ENCODE measurements around the gene PGGHG. TPM values are rescaled to one million over a fixed set of nuclear protein-coding genes. Genes with fewer than 3 reads are reported as not detected.
A peak's percentile ranks its signal among the peaks of the same experiment; 100 is the strongest.

Gene PGGHG
- total and polyA plus RNA-seq, 10 of the 15 experiments (the other 5 are each of a cell fraction or from before 2014, with no cell fraction given), result 0.10 to 8.3 (median 1.8) TPM

DNA sequence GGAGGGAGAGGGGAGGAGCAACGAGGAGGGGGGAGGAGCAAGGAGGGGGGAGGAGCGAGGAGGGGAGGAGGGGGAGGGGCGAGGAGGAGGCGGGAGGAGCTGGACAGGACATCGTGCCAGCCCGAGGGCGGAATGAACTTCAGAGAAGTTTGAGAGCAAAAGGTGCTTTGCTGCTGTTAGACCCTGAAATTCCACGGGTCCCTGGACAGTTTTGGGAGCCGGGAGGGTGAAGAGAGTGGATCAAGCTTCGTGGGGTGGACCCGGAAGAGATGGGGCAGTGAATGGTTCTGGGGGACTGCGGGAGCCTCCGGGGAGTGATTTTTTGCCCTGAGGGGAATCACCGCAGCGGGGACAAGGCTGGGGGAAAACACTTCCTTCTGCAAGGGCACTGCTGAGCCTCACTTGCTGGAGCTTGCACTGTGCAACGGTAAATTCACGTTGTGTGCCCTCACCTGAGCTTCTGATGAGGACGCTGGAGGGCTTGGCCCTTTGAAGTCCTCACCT lies 21.4 kb upstream of the PGGHG start:
- no peak for FAIRE-seq
- peak overlapping the region; percentile 78 for H3K4me3 ChIP-seq
- RAD21 ChIA-PET (ENCODE audit: unreplicated experiment), result interaction anchor here (0.8 to 2.2 kb wide), 9 partner anchors 17 to 140 kb away, joined by 3 to 36 read pairs (median 5); partner anchors contain the start of genes BET1L and RIC8A
- 0 out of 2 replicates have a peak, but pooled peaks have one; percentile 56 for TF ChIP-seq POLR2AphosphoS2 (IDR thresholded peaks at IDR 0.05; ENCODE audit: low read depth, low read length)
- peak in 1 of 2 experiments; percentile 26; a peak in 2 of 4 replicates for TF ChIP-seq IKZF2 (IDR thresholded peaks at IDR 0.05)
- peak; percentile 50 for TF ChIP-seq SMAD1 (IDR thresholded peaks at IDR 0.05; ENCODE audit: low read depth, partially characterized antibody)
- TF ChIP-seq MTA2 (IDR thresholded peaks at IDR 0.05; ENCODE audit: low read depth), result peak; percentile 57; the same call in 1 of the 2 replicates
- TF ChIP-seq NBN (IDR thresholded peaks at IDR 0.05), result peak; percentile 86
- TF ChIP-seq RUNX3 (IDR thresholded peaks at IDR 0.05; ENCODE audit: low read length), result 0 out of 2 replicates have a peak, but pooled peaks have one; percentile 18
- peak; percentile 20; the same call in 1 of the 2 replicates for TF ChIP-seq RB1 (IDR thresholded peaks at IDR 0.05; ENCODE audit: borderline replicate concordance)
- no peak for TF ChIP-seq CREB1 (IDR thresholded peaks at IDR 0.05; ENCODE audit: low read depth)
- TF ChIP-seq, protein P1, sequence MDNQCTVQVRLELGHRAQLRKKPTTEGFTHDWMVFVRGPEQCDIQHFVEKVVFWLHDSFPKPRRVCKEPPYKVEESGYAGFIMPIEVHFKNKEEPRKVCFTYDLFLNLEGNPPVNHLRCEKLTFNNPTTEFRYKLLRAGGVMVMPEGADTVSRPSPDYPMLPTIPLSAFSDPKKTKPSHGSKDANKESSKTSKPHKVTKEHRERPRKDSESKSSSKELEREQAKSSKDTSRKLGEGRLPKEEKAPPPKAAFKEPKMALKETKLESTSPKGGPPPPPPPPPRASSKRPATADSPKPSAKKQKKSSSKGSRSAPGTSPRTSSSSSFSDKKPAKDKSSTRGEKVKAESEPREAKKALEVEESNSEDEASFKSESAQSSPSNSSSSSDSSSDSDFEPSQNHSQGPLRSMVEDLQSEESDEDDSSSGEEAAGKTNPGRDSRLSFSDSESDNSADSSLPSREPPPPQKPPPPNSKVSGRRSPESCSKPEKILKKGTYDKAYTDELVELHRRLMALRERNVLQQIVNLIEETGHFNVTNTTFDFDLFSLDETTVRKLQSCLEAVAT (IDR thresholded peaks at IDR 0.05), result peak; percentile 15
- TF ChIP-seq LARP7 (IDR thresholded peaks at IDR 0.05), result peak; percentile 31; the same call in 1 of the 2 replicates
- TF ChIP-seq, protein P2, sequence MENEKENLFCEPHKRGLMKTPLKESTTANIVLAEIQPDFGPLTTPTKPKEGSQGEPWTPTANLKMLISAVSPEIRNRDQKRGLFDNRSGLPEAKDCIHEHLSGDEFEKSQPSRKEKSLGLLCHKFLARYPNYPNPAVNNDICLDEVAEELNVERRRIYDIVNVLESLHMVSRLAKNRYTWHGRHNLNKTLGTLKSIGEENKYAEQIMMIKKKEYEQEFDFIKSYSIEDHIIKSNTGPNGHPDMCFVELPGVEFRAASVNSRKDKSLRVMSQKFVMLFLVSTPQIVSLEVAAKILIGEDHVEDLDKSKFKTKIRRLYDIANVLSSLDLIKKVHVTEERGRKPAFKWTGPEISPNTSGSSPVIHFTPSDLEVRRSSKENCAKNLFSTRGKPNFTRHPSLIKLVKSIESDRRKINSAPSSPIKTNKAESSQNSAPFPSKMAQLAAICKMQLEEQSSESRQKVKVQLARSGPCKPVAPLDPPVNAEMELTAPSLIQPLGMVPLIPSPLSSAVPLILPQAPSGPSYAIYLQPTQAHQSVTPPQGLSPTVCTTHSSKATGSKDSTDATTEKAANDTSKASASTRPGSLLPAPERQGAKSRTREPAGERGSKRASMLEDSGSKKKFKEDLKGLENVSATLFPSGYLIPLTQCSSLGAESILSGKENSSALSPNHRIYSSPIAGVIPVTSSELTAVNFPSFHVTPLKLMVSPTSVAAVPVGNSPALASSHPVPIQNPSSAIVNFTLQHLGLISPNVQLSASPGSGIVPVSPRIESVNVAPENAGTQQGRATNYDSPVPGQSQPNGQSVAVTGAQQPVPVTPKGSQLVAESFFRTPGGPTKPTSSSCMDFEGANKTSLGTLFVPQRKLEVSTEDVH (IDR thresholded peaks at IDR 0.05; ENCODE audit: low read depth, partially characterized antibody), result no peak
- TF ChIP-seq POLR2AphosphoS5 (IDR thresholded peaks at IDR 0.05; ENCODE audit: low read length), result peak; percentile 85
- TF ChIP-seq, protein P3, sequence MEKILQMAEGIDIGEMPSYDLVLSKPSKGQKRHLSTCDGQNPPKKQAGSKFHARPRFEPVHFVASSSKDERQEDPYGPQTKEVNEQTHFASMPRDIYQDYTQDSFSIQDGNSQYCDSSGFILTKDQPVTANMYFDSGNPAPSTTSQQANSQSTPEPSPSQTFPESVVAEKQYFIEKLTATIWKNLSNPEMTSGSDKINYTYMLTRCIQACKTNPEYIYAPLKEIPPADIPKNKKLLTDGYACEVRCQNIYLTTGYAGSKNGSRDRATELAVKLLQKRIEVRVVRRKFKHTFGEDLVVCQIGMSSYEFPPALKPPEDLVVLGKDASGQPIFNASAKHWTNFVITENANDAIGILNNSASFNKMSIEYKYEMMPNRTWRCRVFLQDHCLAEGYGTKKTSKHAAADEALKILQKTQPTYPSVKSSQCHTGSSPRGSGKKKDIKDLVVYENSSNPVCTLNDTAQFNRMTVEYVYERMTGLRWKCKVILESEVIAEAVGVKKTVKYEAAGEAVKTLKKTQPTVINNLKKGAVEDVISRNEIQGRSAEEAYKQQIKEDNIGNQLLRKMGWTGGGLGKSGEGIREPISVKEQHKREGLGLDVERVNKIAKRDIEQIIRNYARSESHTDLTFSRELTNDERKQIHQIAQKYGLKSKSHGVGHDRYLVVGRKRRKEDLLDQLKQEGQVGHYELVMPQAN (conservative IDR thresholded peaks at IDR 0.05), result peak; percentile 49; the same call in 1 of the 2 replicates
- no peak for TF ChIP-seq BMI1 (IDR thresholded peaks at IDR 0.05; ENCODE audit: borderline replicate concordance)
- TF ChIP-seq ZNF207 (IDR thresholded peaks at IDR 0.05; ENCODE audit: borderline replicate concordance), result peak; percentile 25; the same call in 1 of the 2 replicates
- TF ChIP-seq GATAD2B (conservative IDR thresholded peaks at IDR 0.05; ENCODE audit: low read depth), result peak; percentile 27; the same call in 1 of the 2 replicates
- peak; percentile 65; the same call in 1 of the 2 replicates for TF ChIP-seq BACH1 (IDR thresholded peaks at IDR 0.05; ENCODE audit: borderline replicate concordance)

More for the DNA sequence above, 21.4 kb upstream of the PGGHG start:
- Histone ChIP-seq H3K27ac (ENCODE audit: control insufficient read depth, insufficient read depth) (peak overlapping the region; percentile 88), H3K79me2 (ENCODE audit: control insufficient read depth, insufficient read depth, low read length) (peaks cover 7% of the 10 kb centered on the region), H3K9ac (ENCODE audit: control insufficient read depth, insufficient read depth, low read length) (peak overlapping the region; percentile 71), H3K4me2 (ENCODE audit: control insufficient read depth, insufficient read depth) (peak overlapping the region; percentile 89), H3K36me3 (ENCODE audit: control insufficient read depth in 2 of 2, insufficient read depth in 2 of 2, low read length in 1 of 2) (no peaks in the 10 kb centered on the region), H3K9me3 (replicated peaks; ENCODE audit: control insufficient read depth, insufficient read depth, low read length) (no peaks in the 10 kb centered on the region), H3K27me3 (replicated peaks in 1 of 2; ENCODE audit: control insufficient read depth in 2 of 2, insufficient read depth in 2 of 2, low read length in 1 of 2) (no peaks in the 10 kb centered on the region), H3K4me1 (ENCODE audit: control insufficient read depth, insufficient read depth, low read length) (peaks cover 14% of the 10 kb centered on the region), H2AFZ (ENCODE audit: control insufficient read depth, low read depth, low read length) (peak overlapping the region; percentile 76), H4K20me1 (ENCODE audit: control insufficient read depth, insufficient read depth) (no peaks in the 10 kb centered on the region)
- ChIA-PET POLR2A (interaction anchor here (0.7 to 2.5 kb wide), 11 partner anchors 10 to 87 kb away, joined by 3 to 35 read pairs (median 6); partner anchors contain the start of genes BET1L, PGGHG, PSMD13 and RIC8A), CTCF (interaction anchor here (0.9 to 4.2 kb wide), 10 partner anchors 9 to 182 kb away, joined by 3 to 37 read pairs (median 4); partner anchors contain the start of gene IFITM2), SMC1A (ENCODE audit: uncharacterized antibody, unreplicated experiment) (interaction anchor here (0.6 to 2.7 kb wide), 15 partner anchors 10 to 88 kb away, joined by 3 to 8 read pairs (median 3); partner anchors contain the start of genes BET1L and RIC8A)
- BruUV-seq (replicated peaks), result TSS peak; percentile 84
- peak; percentile 43 for ATAC-seq
- in situ Hi-C loops (cut with MboI), result no loop called here
- DNase-seq (ENCODE audit: low read depth, low spot score), result peak; percentile 35
- intact Hi-C loops (cut with micrococcal nuclease; ENCODE audit: unreplicated experiment), result loop anchor here (10.0 kb wide), 1 partner anchor 87 kb away; no protein-coding TSS in a partner anchor
- 2% methylated on average over 16 of the region's 18 CpGs for WGBS (ENCODE audit: insufficient coverage, insufficient replicate concordance, low lambda C conversion rate, missing lambda C conversion rate)

Measured in GM12878 (cell line).